Coronary artery (tissue), 2 donors: ENCODE measurements around the gene LFNG.

Experiments
- DNase-seq: peaks from one replicate; pipeline ENCODE4 v3.0.0-alpha.2; 2017; ENCODE audit warnings: low spot score
- H3K27ac ChIP-seq, 2 donors: fragments of 200-600 bp; sonication (generic); one replicate each; pipeline ENCODE4 v1.5.1; 2016 to 2019
- H3K4me3 ChIP-seq: fragments of 200-600 bp; sonication (generic); 2 replicates; pipeline ENCODE4 v1.5.1; 2016; ENCODE audit warnings: mild to moderate bottlenecking, moderate library complexity
- CTCF ChIP-seq: fragments of 200-600 bp; sonication (generic); IDR thresholded peaks from one replicate; pipeline ENCODE4 v1.5.1; 2019; ENCODE audit warnings: antibody characterized with exemption

The LFNG gene

GRCh38 chr7:2522780-2523433 is 3.3 kb downstream of the LFNG start:
- peak overlapping the region in 1 of 2 donors; percentile 55 for H3K27ac ChIP-seq
- H3K4me3 ChIP-seq = peak overlapping the region; percentile 84
- TF ChIP-seq CTCF = no peak
- DNase-seq = no peak

GRCh38 chr7:2523461-2523936 is 3.9 kb downstream of the LFNG start:
- TF ChIP-seq CTCF = no peak
- Histone ChIP-seq H3K27ac (peak overlapping the region in 1 of 2 donors; percentile 55), H3K4me3 (peak overlapping the region; percentile 84)
- no peak for DNase-seq

- Histone ChIP-seq H3K27ac (peak overlapping the region in 1 of 2 donors; percentile 55), H3K4me3 (peak overlapping the region; percentile 84)
- no peak for TF ChIP-seq CTCF
- DNase-seq = no peak
Observed at GRCh38 chr7:2523941-2524807, 4.6 kb downstream of the LFNG start.

- Histone ChIP-seq H3K27ac (peak overlapping the region in 1 of 2 donors; percentile 4), H3K4me3 (no peak overlapping the region)
- DNase-seq = no peak
- no peak for TF ChIP-seq CTCF
Observed at GRCh38 chr7:2524808-2525657, 5.5 kb downstream of the LFNG start.

- no peak for TF ChIP-seq CTCF
- no peak for DNase-seq
- Histone ChIP-seq H3K27ac (peak overlapping the region in 1 of 2 donors; percentile 4), H3K4me3 (no peak overlapping the region)
Observed at GRCh38 chr7:2525658-2526630, 6.4 kb downstream of the LFNG start.
